Measurements from ENCODE around the gene PSORS1C1. TPM values are rescaled to one million over a fixed set of nuclear protein-coding genes. Genes with fewer than 3 reads are reported as not detected.

The PSORS1C1 gene
- polyA plus RNA-seq, 1 of the 3 experiments (the other 2 are of a cell fraction): 3.1 TPM

- no peak for TF ChIP-seq POLR2AphosphoS5 (IDR thresholded peaks at IDR 0.05; ENCODE audit: low read depth, low read length)
- TF ChIP-seq USF2 (IDR thresholded peaks at IDR 0.05; ENCODE audit: borderline replicate concordance, low read depth, low read length): no peak
- no peak for TF ChIP-seq SMC3 (IDR thresholded peaks at IDR 0.05; ENCODE audit: low read depth, low read length)
- no peak for TF ChIP-seq SIN3A (IDR thresholded peaks at IDR 0.05; ENCODE audit: borderline replicate concordance, low read depth, low read length)
- CTCF ChIA-PET: interaction anchor here (0.9 to 2.3 kb wide), 2 partner anchors 20 to 114 kb away, joined by 3 to 10 read pairs; no protein-coding TSS in a partner anchor
- WGBS (ENCODE audit: low lambda C conversion rate): 73% methylated on average over 7 of the region's 16 CpGs
Measured at GRCh38 chr6:31171931-31172905, 57.6 kb downstream of the PSORS1C1 start.

GRCh38 chr6:31172973-31173384 lies 58.4 kb downstream of the PSORS1C1 start:
- Histone ChIP-seq H3K9me2 (no peaks in the 10 kb centered on the region), H3K27me3 (ENCODE audit: insufficient read depth) (no peaks in the 10 kb centered on the region), H3K4me2 (no peak overlapping the region), H3K9me3 (no peaks in the 10 kb centered on the region), H4K20me1 (ENCODE audit: insufficient read depth) (no peaks in the 10 kb centered on the region), H3K9ac (no peak overlapping the region), H3K27ac (ENCODE audit: low read depth in 2 of 2, low read length in 1 of 2) (no peak overlapping the region), H3K79me2 (ENCODE audit: insufficient read depth) (no peaks in the 10 kb centered on the region), H2AFZ (ENCODE audit: low read depth) (no peak overlapping the region), H3K4me1 (ENCODE audit: control insufficient read depth in 1 of 2, insufficient read depth in 2 of 2, low read depth in 1 of 2, low read length in 1 of 2) (no peaks in the 10 kb centered on the region), H3F3A (replicated peaks; ENCODE audit: insufficient read depth) (no peaks in the 10 kb centered on the region), H3K4me3 (ENCODE audit: low read depth in 2 of 2, low read length in 1 of 2) (no peak overlapping the region), H3K36me3 (replicated peaks in 1 of 2; ENCODE audit: control insufficient read depth in 1 of 2, insufficient read depth in 2 of 2, low read length in 1 of 2) (no peaks in the 10 kb centered on the region)
- 91% methylated on average over 4 of the region's 5 CpGs for WGBS (ENCODE audit: low lambda C conversion rate)
- DNase-seq: no peak
- TF ChIP-seq RXRA (IDR thresholded peaks at IDR 0.05; ENCODE audit: borderline replicate concordance, low read depth): no peak
- ChIA-PET POLR2A (no interaction called here), CTCF (interaction anchor here (2.3 kb wide), 1 partner anchor 19 kb away, joined by 10 read pairs; no protein-coding TSS in a partner anchor)

More at GRCh38 chr6:31171931-31172905, 57.6 kb downstream of the PSORS1C1 start:
- Histone ChIP-seq H3K79me2 (ENCODE audit: insufficient read depth) (no peaks in the 10 kb centered on the region), H3K27me3 (ENCODE audit: insufficient read depth) (no peaks in the 10 kb centered on the region), H3F3A (replicated peaks; ENCODE audit: insufficient read depth) (no peaks in the 10 kb centered on the region), H3K27ac (ENCODE audit: low read depth in 2 of 2, low read length in 1 of 2) (no peak overlapping the region), H3K9me2 (no peaks in the 10 kb centered on the region), H3K36me3 (replicated peaks in 1 of 2; ENCODE audit: control insufficient read depth in 1 of 2, insufficient read depth in 2 of 2, low read length in 1 of 2) (no peaks in the 10 kb centered on the region), H3K4me2 (no peak overlapping the region), H2AFZ (ENCODE audit: low read depth) (no peak overlapping the region), H3K4me1 (ENCODE audit: control insufficient read depth in 1 of 2, insufficient read depth in 2 of 2, low read depth in 1 of 2, low read length in 1 of 2) (no peaks in the 10 kb centered on the region), H3K9ac (no peak overlapping the region), H3K9me3 (no peaks in the 10 kb centered on the region), H4K20me1 (ENCODE audit: insufficient read depth) (no peaks in the 10 kb centered on the region), H3K4me3 (ENCODE audit: low read depth in 2 of 2, low read length in 1 of 2) (no peak overlapping the region)
- POLR2A ChIA-PET: no interaction called here
- no peak for DNase-seq

- no peak overlapping the region for H2AFZ ChIP-seq (ENCODE audit: low read depth)
- CTCF ChIA-PET: no interaction called here
Measured at GRCh38 chr6:31173406-31173805, 58.8 kb downstream of the PSORS1C1 start.

More at GRCh38 chr6:31173406-31173805, 58.8 kb downstream of the PSORS1C1 start:
- H3K27ac ChIP-seq (ENCODE audit: low read depth in 2 of 2, low read length in 1 of 2): no peak overlapping the region
- no peak overlapping the region for H3K4me2 ChIP-seq
- no peak overlapping the region for H3K9ac ChIP-seq
- DNase-seq: no peak
- H3F3A ChIP-seq (replicated peaks; ENCODE audit: insufficient read depth): no peaks in the 10 kb centered on the region
- H3K4me1 ChIP-seq (ENCODE audit: control insufficient read depth in 1 of 2, insufficient read depth in 2 of 2, low read depth in 1 of 2, low read length in 1 of 2): no peaks in the 10 kb centered on the region
- H3K27me3 ChIP-seq (ENCODE audit: insufficient read depth): no peaks in the 10 kb centered on the region
- POLR2A ChIA-PET: no interaction called here
- 77% methylated on average over 3 of the region's 3 CpGs for WGBS (ENCODE audit: low lambda C conversion rate)
- H3K79me2 ChIP-seq (ENCODE audit: insufficient read depth): no peaks in the 10 kb centered on the region
- H4K20me1 ChIP-seq (ENCODE audit: insufficient read depth): no peaks in the 10 kb centered on the region
- no peaks in the 10 kb centered on the region for H3K9me2 ChIP-seq
- TF ChIP-seq POLR2AphosphoS5 (IDR thresholded peaks at IDR 0.05; ENCODE audit: low read depth, low read length) (no peak), MXI1 (IDR thresholded peaks at IDR 0.05; ENCODE audit: low read depth, low read length) (no peak), IRF3 (IDR thresholded peaks at IDR 0.05; ENCODE audit: low read depth, low read length) (no peak), TCF12 (IDR thresholded peaks at IDR 0.05) (no peak), EP300 (IDR thresholded peaks at IDR 0.05; ENCODE audit: borderline replicate concordance in 1 of 2, low read depth in 1 of 2, low read length in 1 of 2) (no peak), MAX (IDR thresholded peaks at IDR 0.05; ENCODE audit: low read depth) (no peak), NFIC (IDR thresholded peaks at IDR 0.05; ENCODE audit: borderline replicate concordance) (no peak)
- H3K4me3 ChIP-seq (ENCODE audit: low read depth in 2 of 2, low read length in 1 of 2): no peak overlapping the region
- no peaks in the 10 kb centered on the region for H3K9me3 ChIP-seq
- no peaks in the 10 kb centered on the region for H3K36me3 ChIP-seq (replicated peaks in 1 of 2; ENCODE audit: control insufficient read depth in 1 of 2, insufficient read depth in 2 of 2, low read length in 1 of 2)
